GM19238 (cell line): ENCODE measurements around the gene JAK1.

Source experiments
- DNase-seq: peaks from one replicate; pipeline ENCODE4 v3.0.0; 2011; ENCODE audit warnings: low spot score; ENCODE audit not compliant: insufficient read length

Gene JAK1

DNA sequence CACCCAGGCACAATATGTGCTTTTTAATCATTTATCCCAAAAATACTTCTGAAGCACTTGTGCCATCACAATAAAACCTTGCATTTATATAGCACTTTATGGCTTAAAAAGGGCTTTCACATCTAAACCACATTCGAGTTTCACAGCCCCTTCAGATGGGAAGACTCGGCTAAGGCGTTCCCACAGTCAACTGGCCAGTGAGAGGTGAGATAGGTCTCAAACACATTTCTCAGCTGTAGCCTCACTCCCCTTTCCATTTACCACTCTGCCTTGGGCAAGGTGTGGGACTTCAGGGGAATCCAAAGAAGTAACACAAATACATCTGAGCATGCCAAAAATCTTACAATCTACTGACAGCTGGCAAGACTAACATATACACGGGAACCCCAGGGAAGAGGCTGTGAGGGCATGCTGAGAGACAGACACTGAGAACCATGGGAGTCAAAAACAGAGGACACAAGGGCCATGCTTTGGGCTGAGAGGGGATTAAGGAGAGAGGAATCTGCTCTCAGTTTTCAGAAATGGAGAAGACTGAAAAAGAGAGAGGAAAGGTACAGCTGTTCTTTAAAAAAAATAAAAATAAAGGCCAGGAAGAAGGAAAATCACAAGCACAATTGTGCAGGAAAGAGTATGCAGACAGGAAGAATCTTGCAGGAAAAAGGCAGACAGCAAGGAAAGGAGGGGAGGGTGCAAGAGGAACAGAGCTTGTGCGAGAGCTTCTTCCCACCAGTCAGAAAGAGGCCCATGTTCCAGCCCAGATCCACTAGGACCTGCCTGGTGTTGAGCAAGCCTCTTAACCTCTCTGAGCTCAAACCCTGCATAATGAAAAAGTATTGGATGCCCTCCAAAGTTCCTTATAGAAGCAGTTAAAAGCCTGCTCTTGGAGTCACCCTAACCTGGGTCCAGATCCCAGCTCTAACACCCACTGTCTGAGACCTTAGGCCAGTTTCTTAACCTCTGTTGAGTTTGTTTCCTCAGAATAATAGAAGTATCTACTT lies 73.5 kb downstream of the JAK1 start:
- DNase-seq = no peak

GRCh38 chr1:64891448-64891825 lies 74.9 kb downstream of the JAK1 start:
- DNase-seq = no peak

GRCh38 chr1:64890699-64891447 lies 75.5 kb downstream of the JAK1 start:
- DNase-seq = no peak

GRCh38 chr1:64887689-64888217 lies 78.6 kb downstream of the JAK1 start:
- no peak for DNase-seq

DNA sequence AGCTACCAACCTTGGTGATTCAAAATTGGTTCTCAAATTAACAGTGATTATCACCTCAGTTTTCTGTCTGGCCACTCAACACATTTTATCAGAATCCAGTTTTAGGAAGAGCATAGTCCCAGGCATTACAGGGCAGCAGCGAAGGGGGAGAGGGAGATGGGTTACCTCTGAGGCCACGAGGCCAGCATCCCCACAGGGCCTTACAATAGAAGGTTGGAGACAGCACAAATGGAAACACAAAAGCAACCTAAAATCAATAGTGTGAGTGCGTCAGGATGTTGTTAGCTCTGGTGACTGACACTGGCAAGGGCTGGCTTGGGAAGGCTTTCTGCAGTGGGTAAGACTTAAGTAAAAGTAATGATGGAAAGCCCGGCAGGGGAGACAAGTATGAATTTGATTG lies 79.5 kb downstream of the JAK1 start:
- DNase-seq = no peak

GRCh38 chr1:64885648-64886047 lies 80.7 kb downstream of the JAK1 start:
- no peak for DNase-seq

DNA sequence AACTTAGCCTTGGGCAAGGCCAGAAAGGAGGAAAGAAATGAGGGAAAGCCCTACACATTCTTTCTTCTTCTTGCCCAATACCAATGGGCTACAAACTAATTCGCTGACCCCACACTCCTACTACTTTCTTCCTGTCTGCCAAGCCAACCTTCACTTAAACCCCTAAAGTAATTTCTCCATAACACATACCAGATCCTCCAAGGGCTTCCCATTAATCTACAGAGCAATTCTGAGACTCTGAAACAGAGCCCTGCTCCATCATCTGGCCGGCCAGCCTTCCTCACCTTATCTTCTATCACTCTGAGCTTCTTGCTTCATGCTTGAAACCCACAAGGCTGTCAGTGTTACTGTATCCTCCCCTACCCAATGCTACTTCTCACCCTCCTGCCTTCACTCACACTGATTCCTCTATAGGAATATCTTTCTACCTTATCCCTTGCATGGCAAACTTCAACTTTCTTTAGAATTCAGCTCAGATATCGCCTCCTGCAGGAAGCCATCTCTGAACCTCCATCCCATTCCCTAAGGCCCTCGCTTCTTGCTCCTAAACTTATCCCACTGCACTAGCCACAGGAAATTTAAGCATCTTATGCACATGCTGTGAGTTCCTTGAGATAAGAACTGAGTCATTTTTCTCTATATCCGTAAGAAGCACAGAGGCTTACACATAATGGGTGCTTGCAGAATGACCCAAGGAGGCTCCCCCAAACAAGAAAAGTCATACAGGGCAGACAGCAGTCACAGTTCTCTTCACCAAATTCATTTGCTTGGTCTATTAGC lies 81.9 kb downstream of the JAK1 start:
- DNase-seq = no peak

- no peak for DNase-seq
These were observed 83.6 kb downstream of the JAK1 start for GRCh38 chr1:64882574-64883255.

- DNase-seq = no peak
These were observed 85.1 kb downstream of the JAK1 start for GRCh38 chr1:64881281-64881680.

DNA sequence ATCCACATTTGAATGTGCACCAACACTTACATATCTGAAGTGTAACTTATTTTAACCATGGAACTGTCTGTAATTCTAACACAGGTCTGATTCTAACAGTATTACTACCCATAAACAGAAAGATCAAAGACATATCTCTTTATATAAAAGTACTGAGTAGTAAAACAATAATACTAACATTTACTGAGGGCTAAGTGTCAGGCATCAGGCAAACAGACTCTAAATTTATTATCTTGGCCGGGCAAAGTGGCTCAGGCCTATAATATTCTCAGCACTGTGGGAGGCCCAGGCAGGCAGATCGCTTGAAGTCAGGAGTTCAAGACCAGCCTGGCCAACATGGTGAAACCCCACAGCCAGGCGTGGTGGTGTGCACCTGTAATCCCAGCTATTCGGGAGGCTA lies 85.9 kb downstream of the JAK1 start:
- no peak for DNase-seq

- no peak for DNase-seq
These were observed 87.3 kb downstream of the JAK1 start for GRCh38 chr1:64878931-64879611.

DNA sequence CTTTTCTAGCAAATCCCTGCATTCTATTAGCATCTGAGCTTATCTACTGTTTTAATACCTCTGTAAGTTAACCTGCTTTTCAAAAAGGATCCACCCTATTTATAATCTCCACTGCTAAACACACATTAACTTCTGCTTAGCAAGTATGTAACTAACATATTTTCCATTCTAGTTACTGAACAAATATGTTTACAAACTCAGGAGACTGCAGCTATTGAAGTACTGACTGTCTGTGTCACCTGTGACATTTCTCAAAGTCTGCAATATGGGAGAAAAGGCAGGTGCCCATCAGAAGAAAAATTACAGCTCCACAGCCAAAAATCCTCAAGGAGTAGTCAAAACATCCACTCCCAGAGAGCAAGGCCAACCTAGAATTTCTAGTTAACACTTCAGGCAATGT lies 88.3 kb downstream of the JAK1 start:
- DNase-seq = no peak

DNA sequence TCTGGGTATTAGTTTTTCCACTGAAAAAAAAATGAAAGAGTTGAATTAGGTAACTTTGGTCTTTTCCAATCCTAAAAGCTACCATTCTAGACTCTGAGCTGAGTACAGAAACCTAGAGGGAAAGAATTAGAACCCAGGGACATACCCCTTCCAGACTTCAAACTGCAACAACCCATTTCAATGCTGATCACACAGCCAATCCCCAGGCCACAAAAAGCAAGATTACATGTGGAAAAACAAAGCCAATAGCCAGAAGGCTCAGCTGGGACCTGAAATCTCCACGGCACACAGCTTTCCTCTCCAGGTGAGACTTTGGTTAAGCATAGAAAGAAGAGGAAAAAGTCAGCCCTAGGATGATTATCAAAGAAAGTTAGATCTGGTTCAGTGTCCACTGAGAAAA lies 88.8 kb downstream of the JAK1 start:
- DNase-seq = no peak

- no peak for DNase-seq
These were observed 89.2 kb downstream of the JAK1 start for GRCh38 chr1:64877151-64877550.

DNA sequence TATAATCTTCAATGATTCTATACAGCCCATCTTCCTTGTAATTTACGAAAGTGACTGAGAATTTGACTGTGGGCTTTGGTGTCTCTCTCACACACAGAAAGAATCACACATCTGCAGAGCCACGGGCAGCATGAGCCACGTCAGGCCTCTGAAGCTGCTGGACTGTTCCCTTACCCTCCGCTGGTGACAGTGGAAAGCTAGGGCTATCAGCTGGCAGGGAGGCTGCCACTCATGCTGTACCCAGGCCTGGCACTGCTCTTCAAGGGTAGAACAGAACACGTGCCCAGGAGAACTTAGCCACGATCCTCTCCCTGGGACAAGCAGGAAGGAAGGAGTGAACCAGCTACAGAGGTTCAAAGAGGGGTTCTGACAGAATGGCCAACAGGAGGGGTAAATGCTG lies 90.7 kb downstream of the JAK1 start:
- DNase-seq = no peak

GRCh38 chr1:64875101-64875500 lies 91.2 kb downstream of the JAK1 start:
- DNase-seq = no peak

DNA sequence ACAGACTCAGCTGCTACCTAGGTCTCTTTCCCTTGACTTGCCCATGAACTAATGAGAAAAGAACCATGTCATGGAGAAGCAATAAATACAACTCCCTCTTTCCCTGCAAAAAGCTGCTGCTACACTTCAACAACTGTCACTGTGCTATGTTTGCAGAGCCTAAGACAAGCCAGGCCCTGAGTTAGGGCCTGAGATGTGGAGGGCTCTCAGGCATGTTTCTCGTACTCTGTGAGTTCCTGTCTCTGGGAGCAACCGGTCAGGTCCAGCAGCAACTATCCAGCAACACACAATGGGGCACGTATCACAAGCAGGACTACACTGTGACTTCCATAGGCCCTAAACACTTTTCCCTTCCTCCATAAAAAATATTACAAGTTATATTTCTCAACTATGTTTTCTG lies 91.7 kb downstream of the JAK1 start:
- DNase-seq = no peak

DNA sequence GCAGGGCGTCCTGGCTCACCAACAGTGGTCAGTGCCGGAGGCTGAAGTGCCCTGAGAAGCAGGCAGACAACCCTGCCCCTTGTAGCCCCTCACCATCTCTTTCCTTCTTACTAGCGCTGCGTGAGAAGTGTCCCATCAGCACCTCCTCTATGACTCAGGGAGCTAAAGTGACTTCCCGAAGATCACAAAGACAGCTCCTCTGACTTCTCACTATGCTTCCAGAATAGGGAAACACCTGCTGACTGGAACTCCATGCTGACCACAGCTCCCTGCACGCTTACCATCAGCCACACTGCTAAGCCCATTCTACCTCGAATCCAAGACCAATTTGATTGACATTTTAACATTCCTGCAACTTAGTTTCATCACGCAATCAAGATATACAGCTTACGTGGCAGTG lies 92.8 kb downstream of the JAK1 start:
- no peak for DNase-seq

DNA sequence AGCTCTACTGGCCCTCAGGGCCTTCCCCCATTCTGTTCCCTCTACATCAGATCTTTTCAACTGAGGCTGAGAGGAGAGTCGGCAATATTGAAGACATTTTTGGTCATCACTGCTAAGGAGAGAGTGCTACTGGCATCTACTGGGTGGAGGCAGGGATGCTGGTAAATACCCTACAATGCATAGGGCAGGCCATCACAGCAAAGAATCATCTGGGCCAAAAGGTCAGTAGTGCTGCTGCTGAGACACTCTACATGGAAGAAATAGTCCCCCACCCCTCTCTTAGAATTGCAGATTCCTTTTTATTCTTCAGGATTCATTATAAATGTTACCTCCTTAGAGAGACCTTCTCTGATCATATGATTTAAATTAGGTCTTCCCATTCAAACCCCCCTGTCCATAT lies 94.3 kb downstream of the JAK1 start:
- no peak for DNase-seq

GRCh38 chr1:64871256-64871655 lies 95.1 kb downstream of the JAK1 start:
- no peak for DNase-seq
